Lower leg skin (tissue), 3 donors: Measurements from ENCODE around the gene DNAI4.

Experiments used
- CTCF ChIP-seq, 3 donors: fragments of 450-650 bp; IDR thresholded peaks; one replicate each; pipeline ENCODE4 v1.5.1; 2016; ENCODE audit warnings: antibody characterized with exemption in 3 of 3, mild to moderate bottlenecking in 3 of 3, moderate library complexity in 2 of 3
- POLR2A ChIP-seq, 2 donors: fragments of 450-650 bp; IDR thresholded peaks; one replicate each; pipeline ENCODE4 v1.6.1; 2016 to 2017; ENCODE audit warnings: antibody characterized with exemption in 2 of 2, mild to moderate bottlenecking in 1 of 2, moderate library complexity in 1 of 2

DNA sequence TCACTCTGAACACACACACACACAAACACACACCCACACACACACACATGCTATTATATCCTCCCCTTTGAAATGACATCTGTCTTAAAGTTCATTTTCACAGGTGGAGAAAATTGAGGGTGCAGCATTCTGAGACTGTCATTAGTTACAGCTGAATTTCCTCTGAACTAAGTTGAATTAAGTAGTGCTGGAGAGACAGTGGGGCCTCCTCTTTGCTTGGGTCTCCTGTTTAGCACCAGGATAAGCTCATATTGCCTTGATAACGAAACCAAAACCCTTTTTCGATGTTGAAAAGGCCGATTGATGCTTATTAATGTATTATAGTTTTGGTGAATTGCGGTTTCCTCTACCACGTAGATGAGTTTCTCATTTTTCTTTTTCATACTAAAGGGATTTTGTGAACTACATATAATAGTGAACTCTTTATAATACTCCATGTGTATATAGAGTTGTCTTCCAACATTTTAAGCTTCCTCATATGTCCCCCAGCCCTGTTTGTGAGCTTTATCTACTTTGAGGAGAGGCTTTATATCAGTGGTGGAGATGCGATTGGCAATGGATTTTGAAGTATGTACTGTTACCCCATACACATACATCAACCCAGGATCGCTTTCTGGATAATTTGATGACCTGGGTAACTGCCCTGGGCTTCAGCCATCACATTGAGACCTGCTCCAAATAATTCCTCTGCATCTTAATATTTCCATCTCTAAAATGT, 155.0 kb downstream of the DNAI4 start:
- TF ChIP-seq CTCF (IDR thresholded peaks at IDR 0.05) (no peak), POLR2A (IDR thresholded peaks at IDR 0.05) (no peak)
